Natural killer cell (primary cell): Measurements from ENCODE around the gene FADS2. TPM values are rescaled to one million over a fixed set of nuclear protein-coding genes. Genes with fewer than 3 reads are reported as not detected.

Experiments used
- ATAC-seq, 3 donors: fragments of 150-1000 bp in 2 of 3; fragments of 200-7000 bp in 1 of 3; cut with Tn5 transposase; 1 replicate in 1 of 3; 2 replicates in 2 of 3; pipeline ENCODE4 v1.10.0; 2021; ENCODE audit warnings: mild to moderate bottlenecking in 2 of 3, moderate library complexity in 2 of 3
- DNase-seq, 2 donors: peaks; one replicate each; pipeline versions ENCODE4 v3.0.0 to v3.0.0-alpha.2; 2013 to 2021; ENCODE audit warnings: mixed read lengths in 1 of 2
- H3K27ac ChIP-seq: one replicate; pipeline ENCODE4 v1.5.1; 2013; ENCODE audit warnings: mild to moderate bottlenecking, low read length
- H3K27me3 ChIP-seq: one replicate; pipeline ENCODE4 v1.6.1; 2013; ENCODE audit warnings: low read length; ENCODE audit not compliant: control insufficient read depth, insufficient read depth
- H3K36me3 ChIP-seq: one replicate; pipeline ENCODE4 v1.6.1; 2013; ENCODE audit warnings: low read length; ENCODE audit not compliant: control insufficient read depth, insufficient read depth
- H3K4me1 ChIP-seq: one replicate; pipeline ENCODE4 v1.6.1; 2013; ENCODE audit warnings: low read length; ENCODE audit not compliant: control insufficient read depth, insufficient read depth
- H3K4me3 ChIP-seq: one replicate; pipeline ENCODE4 v1.5.1; 2013; ENCODE audit warnings: low read length
- H3K9me3 ChIP-seq: one replicate; pipeline ENCODE4 v1.6.1; 2013; ENCODE audit warnings: low read length; ENCODE audit not compliant: control insufficient read depth, insufficient read depth
- H3K27ac Mint-ChIP-seq, 2 donors: one replicate each; pipeline ENCODE4 v1.8.0; 2022; ENCODE audit warnings: mild to moderate bottlenecking in 2 of 2, mixed read lengths in 2 of 2, moderate library complexity in 1 of 2
- H3K27me3 Mint-ChIP-seq, 2 donors: one replicate each; pipeline ENCODE4 v1.8.0; 2022; ENCODE audit warnings: low read depth in 2 of 2, mixed read lengths in 2 of 2
- H3K36me3 Mint-ChIP-seq: one replicate; pipeline ENCODE4 v1.8.0; 2022; ENCODE audit warnings: mixed read lengths
- H3K4me1 Mint-ChIP-seq, 2 donors: one replicate each; pipeline ENCODE4 v1.8.0; 2022; ENCODE audit warnings: mixed read lengths in 2 of 2
- H3K4me3 Mint-ChIP-seq: one replicate; pipeline ENCODE4 v1.8.0; 2022; ENCODE audit warnings: mild to moderate bottlenecking, moderate library complexity, mixed read lengths
- H3K9me3 Mint-ChIP-seq, 2 donors: one replicate each; pipeline ENCODE4 v1.8.0; 2022; ENCODE audit warnings: mixed read lengths in 2 of 2
- CTCF ChIP-seq: fragments of 200-600 bp; IDR thresholded peaks from one replicate; pipeline ENCODE4 v1.8.0; 2022; ENCODE audit warnings: antibody characterized with exemption
- WGBS: methylation state at CpG from one replicate; pipeline ENCODE4 v1.1.7; 2013; ENCODE audit warnings: missing lambda C conversion rate; ENCODE audit not compliant: insufficient coverage; 5-methylcytosine and 5-hydroxymethylcytosine counted together
- intact Hi-C: fragments of 100-400 bp; cut with micrococcal nuclease; formaldehyde crosslinking; loops from one replicate; pipeline ENCODE4 v1.14.2; 2022
- total RNA-seq, 4 donors: library from RNA; stranded (reverse); fragments of 120-200 nt in 1 of 4; gene quantifications; one replicate each; pipeline versions ENCODE4 v1.2.3 to v1.2.4, GENCODE V29; 2013 to 2022

The FADS2 gene
- total RNA-seq, 3 donors from 2014 or later (not counting 1 experiment from before 2014, with no cell fraction given), result 30.4 to 52.7 (median 34.4) TPM

- H3K4me3 Mint-ChIP-seq, result peak within 1 kb of the TSS; percentile 96
- H3K27me3 ChIP-seq, result no peaks in the 10 kb centered on the region
- H3K27me3 Mint-ChIP-seq, result no peaks in the 10 kb centered on the region
- H3K9me3 Mint-ChIP-seq, result no peaks in the 10 kb centered on the region
- H3K9me3 ChIP-seq, result no peaks in the 10 kb centered on the region
- H3K27ac Mint-ChIP-seq, result peak within 1 kb of the TSS; percentile 98 to 99
- peaks cover 20% of the 10 kb centered on the region for H3K4me1 ChIP-seq
- under 1% methylated on average over 61 of the region's 61 CpGs for WGBS
- peak within 1 kb of the TSS; percentile 89 for H3K27ac ChIP-seq
- intact Hi-C loops, result loop anchor here (1.0 to 5.0 kb wide), 3 partner anchors 23 to 331 kb away; partner anchors contain the start of gene FADS2
- no peak for TF ChIP-seq CTCF
- DNase-seq (peak; percentile 87 to 93), ATAC-seq (peak; percentile 83 to 92 (median 88))
- H3K36me3 ChIP-seq, result peaks cover 29% of the 10 kb centered on the region
- peak within 1 kb of the TSS; percentile 64 for H3K4me3 ChIP-seq
- H3K36me3 Mint-ChIP-seq, result no peaks in the 10 kb centered on the region
- H3K4me1 Mint-ChIP-seq, result peaks cover 17 to 43% of the 10 kb centered on the region in 2 donors
These were observed 35.6 kb upstream of the FADS2 start, which contains the start of the genes FEN1 and TMEM258 for GRCh38 chr11:61792310-61793082. TSS of gene FEN1 (plus strand) at chr11:61792911. CDS start at chr11:61795362, 2,451 bp downstream. TSS of gene TMEM258 (minus strand) at chr11:61792599. CDS start at chr11:61792558, 41 bp downstream.

- Histone ChIP-seq H3K27me3 (no peaks in the 10 kb centered on the region), H3K4me1 (peaks cover 20% of the 10 kb centered on the region), H3K9me3 (no peaks in the 10 kb centered on the region), H3K27ac (peak overlapping the region; percentile 89), H3K4me3 (peak overlapping the region; percentile 64), H3K36me3 (peaks cover 22% of the 10 kb centered on the region)
- H3K4me3 Mint-ChIP-seq, result peak overlapping the region; percentile 96
- H3K4me1 Mint-ChIP-seq, result peaks cover 17 to 41% of the 10 kb centered on the region in 2 donors
- TF ChIP-seq CTCF, result no peak
- H3K9me3 Mint-ChIP-seq, result no peaks in the 10 kb centered on the region
- 6% methylated on average over 26 of the region's 29 CpGs for WGBS
- DNase-seq (no peak), ATAC-seq (peak in 1 of 3 donors; percentile 23)
- H3K27ac Mint-ChIP-seq, result peak overlapping the region; percentile 98 to 99
- no peaks in the 10 kb centered on the region for H3K36me3 Mint-ChIP-seq
- no peaks in the 10 kb centered on the region for H3K27me3 Mint-ChIP-seq
- intact Hi-C loops, result loop anchor here (5.0 kb wide), 1 partner anchor 34 kb away; the partner anchor contains the start of gene FADS2
These were observed 34.8 kb upstream of the FADS2 start for GRCh38 chr11:61793083-61793828.

- Histone ChIP-seq H3K36me3 (peaks cover 17% of the 10 kb centered on the region), H3K27me3 (no peaks in the 10 kb centered on the region), H3K4me3 (no peak overlapping the region), H3K4me1 (peaks cover 20% of the 10 kb centered on the region), H3K27ac (no peak overlapping the region), H3K9me3 (no peaks in the 10 kb centered on the region)
- Mint-ChIP-seq H3K4me3 (peak overlapping the region; percentile 96), H3K27me3 (no peaks in the 10 kb centered on the region), H3K4me1 (peaks cover 17 to 37% of the 10 kb centered on the region in 2 donors), H3K27ac (peak overlapping the region; percentile 98 to 99), H3K9me3 (no peaks in the 10 kb centered on the region), H3K36me3 (no peaks in the 10 kb centered on the region)
- 80% methylated on average over 3 of the region's 3 CpGs for WGBS
- no peak for ATAC-seq
- DNase-seq, result no peak
- no peak for TF ChIP-seq CTCF
- intact Hi-C loops, result loop anchor here (5.0 kb wide), 1 partner anchor 33 kb away; the partner anchor contains the start of gene FADS2
These were observed 34.3 kb upstream of the FADS2 start for GRCh38 chr11:61793829-61794204.
